NCI-H1105 treated with DMSO at 0.1 percent for 48 hours (cell line): ENCODE measurements around the gene KCNAB2.

ENCODE experiments used
- DNase-seq: peaks from one replicate; lab custom pipeline; 2025; lab: John Stamatoyannopoulos, UW

Gene KCNAB2

GRCh38 chr1:6033124-6033523 lies 12.6 kb upstream of the KCNAB2 start:
- DNase-seq = no peak

GRCh38 chr1:6033986-6034749 lies 11.5 kb upstream of the KCNAB2 start:
- DNase-seq = peak; percentile 4

- no peak for DNase-seq
These were observed 11.0 kb upstream of the KCNAB2 start for GRCh38 chr1:6034750-6035096.

GRCh38 chr1:6035303-6035702 lies 10.4 kb upstream of the KCNAB2 start:
- no peak for DNase-seq

- DNase-seq = no peak
These were observed 10.0 kb upstream of the KCNAB2 start for GRCh38 chr1:6035719-6036118.

- DNase-seq = no peak
These were observed 8.3 kb upstream of the KCNAB2 start for GRCh38 chr1:6037338-6037762.

- no peak for DNase-seq
These were observed 7.1 kb upstream of the KCNAB2 start for GRCh38 chr1:6038603-6039002.

- DNase-seq = no peak
These were observed 6.7 kb upstream of the KCNAB2 start for GRCh38 chr1:6039031-6039430.

- no peak for DNase-seq
These were observed 5.2 kb upstream of the KCNAB2 start for GRCh38 chr1:6040444-6040843.

- DNase-seq = no peak
These were observed 4.8 kb upstream of the KCNAB2 start for GRCh38 chr1:6040861-6041415.

GRCh38 chr1:6041432-6042062 lies 4.1 kb upstream of the KCNAB2 start:
- peak; percentile 10 for DNase-seq

GRCh38 chr1:6043561-6043960 lies 2.1 kb upstream of the KCNAB2 start:
- no peak for DNase-seq

- DNase-seq = no peak
These were observed 1.1 kb upstream of the KCNAB2 start for GRCh38 chr1:6044481-6045109.

GRCh38 chr1:6045110-6045502 lies 582 bp upstream of the KCNAB2 start:
- DNase-seq = no peak

GRCh38 chr1:6046279-6046678 lies 591 bp downstream of the KCNAB2 start:
- DNase-seq = no peak

- no peak for DNase-seq
These were observed 2.6 kb downstream of the KCNAB2 start for GRCh38 chr1:6048179-6048867.

- DNase-seq = no peak
These were observed 3.7 kb downstream of the KCNAB2 start for GRCh38 chr1:6049419-6049818.

- DNase-seq = no peak
These were observed 5.7 kb downstream of the KCNAB2 start for GRCh38 chr1:6051423-6051822.

- peak; percentile 85 for DNase-seq
These were observed 7.0 kb downstream of the KCNAB2 start for GRCh38 chr1:6052543-6053205.

- DNase-seq = no peak
These were observed 7.5 kb downstream of the KCNAB2 start for GRCh38 chr1:6053206-6053546.

- DNase-seq = no peak
These were observed 8.9 kb downstream of the KCNAB2 start for GRCh38 chr1:6054596-6054995.

- DNase-seq = no peak
These were observed 10.9 kb downstream of the KCNAB2 start for GRCh38 chr1:6056572-6056948.
